Activated gamma-delta T cell (primary cell): ENCODE results near the gene ESF1.

Source experiments
- DNase-seq: peaks from one replicate; lab custom pipeline; 2025; lab: John Stamatoyannopoulos, UW

ESF1 gene

DNA sequence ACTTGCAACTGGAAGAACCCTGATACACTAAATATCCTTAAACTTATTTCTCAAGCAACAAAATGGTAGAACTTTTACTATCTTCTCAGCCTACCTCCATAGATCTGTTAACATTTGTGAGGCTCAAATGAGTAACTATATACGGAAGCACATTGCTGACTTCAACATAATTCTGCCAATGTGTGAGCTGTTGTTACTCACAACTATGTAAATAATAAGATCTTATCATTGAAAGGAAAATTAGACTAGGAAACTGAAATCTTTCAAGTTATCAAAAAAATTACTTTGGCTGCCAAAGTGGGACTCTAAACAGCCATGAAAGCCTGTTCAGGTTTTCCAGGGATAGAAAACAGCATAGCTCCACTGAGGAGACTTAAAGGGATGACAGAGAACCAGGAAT, 105.8 kb downstream of the ESF1 start:
- no peak for DNase-seq

DNA sequence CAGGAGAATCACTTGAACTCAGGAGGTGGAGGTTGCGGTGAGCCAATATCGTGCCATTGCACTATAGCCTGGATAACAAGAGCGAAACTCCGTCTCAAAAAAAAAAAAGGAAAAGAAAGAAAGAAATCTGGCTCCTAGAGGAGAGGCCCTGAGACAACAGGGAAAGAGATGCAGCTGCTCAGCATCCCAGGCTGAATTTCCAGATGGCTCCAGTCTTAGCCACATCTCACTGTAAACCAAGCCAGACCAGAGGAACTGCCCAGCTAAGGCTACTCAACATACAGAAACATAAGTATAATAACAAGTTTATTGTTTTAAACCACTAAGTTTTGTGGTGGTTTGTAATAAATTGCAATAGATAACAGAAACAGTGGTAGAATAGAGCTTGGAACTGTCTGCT, 107.5 kb downstream of the ESF1 start:
- no peak for DNase-seq

- no peak for DNase-seq
Measured at GRCh38 chr20:13676682-13677081, 108.0 kb downstream of the ESF1 start.

GRCh38 chr20:13672690-13673089, 112.0 kb downstream of the ESF1 start:
- no peak for DNase-seq

- no peak for DNase-seq
Measured at GRCh38 chr20:13671916-13672378, 112.8 kb downstream of the ESF1 start.

GRCh38 chr20:13671512-13671911, 113.2 kb downstream of the ESF1 start:
- no peak for DNase-seq

DNA sequence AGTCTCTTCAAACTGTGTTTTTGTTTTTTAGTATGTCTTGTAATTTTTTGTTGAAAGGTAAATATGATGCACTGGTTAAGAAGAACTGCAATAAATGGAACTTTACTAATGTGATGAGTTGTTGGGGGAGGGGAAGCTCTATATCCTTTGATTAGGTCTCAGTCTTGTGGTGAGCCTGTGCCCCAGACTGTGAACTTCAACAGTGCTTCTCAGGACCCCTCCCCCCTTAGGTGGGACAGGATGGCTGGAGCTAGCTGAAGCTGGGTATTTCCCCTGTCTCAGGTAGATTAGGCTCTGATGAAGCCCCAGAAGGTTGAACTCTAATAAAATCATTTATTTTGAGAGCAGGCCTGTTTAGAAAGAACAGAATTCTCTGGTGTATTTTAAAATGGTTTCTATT, 114.6 kb downstream of the ESF1 start:
- no peak for DNase-seq

DNA sequence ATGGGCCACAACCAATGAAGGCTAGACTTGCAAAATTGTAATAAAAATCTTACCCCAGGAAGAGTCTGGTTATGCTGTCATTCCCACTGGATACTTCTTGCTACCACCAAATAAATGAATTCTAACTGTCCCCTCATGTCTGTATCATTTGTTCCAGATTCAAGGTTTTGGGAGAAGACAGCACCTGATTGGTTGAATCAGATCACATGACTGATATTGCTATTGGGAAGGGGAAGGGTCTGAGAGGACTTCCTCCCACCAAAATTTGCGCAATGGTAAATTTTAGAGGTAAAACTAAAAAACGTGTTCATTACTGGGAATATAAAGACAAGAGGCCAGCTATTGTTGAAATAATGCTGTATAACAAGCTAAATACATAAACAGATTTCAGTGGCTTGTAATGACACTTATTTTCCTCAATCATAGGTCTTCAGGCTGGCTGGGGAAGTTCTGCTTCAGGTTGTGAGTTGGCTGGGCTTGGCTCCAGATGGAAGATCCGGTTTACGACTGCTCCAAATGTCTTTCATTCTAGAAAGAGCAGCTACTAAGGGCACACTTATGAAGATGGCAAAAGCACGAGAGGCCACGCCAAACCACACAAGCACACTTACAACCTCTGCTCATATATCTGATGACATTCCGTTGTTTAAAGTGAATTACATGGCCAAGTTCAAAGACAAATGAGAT, 118.9 kb downstream of the ESF1 start:
- DNase-seq = no peak
